Measurements from ENCODE around the gene RNLS.

Gene RNLS

DNA sequence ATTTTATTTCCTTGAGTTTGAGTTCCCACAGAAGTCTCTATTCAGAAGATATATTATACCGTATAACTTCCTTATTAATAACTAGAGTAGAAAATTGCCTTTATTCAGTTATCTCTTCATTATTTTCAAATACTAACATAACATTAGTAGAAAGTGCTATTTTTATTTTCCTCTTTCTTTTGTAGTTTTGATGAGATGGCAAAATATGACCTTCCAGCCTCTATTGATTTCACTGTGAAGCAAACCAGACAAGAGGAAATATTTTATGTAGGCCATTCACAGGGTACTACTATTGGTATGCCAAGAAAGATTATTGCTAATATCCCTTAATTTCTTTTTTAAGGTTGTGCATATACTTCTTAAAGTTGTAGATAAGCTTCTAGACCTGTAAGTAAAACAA is 11.4 kb upstream of the RNLS start:
- H3K4me3 ChIP-seq (ENCODE audit: low read depth, low read length), result no peak overlapping the region
- no peaks in the 10 kb centered on the region for H3K9me3 ChIP-seq (ENCODE audit: severe bottlenecking)
- no peak for DNase-seq
- no peaks in the 10 kb centered on the region for H3K36me3 ChIP-seq
- no peak for TF ChIP-seq CTCF (IDR thresholded peaks at IDR 0.05; ENCODE audit: low read depth, low read length)
- H3K27ac ChIP-seq, result no peak overlapping the region
- H3K27me3 ChIP-seq (ENCODE audit: insufficient read depth, low read depth, severe bottlenecking), result no peaks in the 10 kb centered on the region

DNA sequence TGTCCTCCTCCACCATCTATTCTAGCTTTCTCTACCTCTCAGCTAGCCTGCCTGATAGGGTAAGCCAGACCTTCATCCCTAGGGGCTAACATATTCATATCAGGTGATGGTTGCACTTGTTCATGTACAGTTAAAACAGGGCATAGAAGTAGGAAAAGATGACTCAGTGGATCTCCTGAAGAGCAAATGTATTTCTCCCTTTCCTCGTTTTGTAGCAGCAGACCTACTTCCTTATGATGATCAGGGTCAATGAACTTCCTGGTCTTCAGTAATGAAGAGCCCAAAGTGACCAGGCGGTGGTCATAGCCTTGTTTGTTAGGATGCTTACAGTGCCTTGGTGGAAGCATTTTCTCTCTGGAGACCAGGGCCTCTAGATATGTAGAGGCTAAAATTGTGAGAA is 9.8 kb upstream of the RNLS start:
- Histone ChIP-seq H3K27me3 (ENCODE audit: insufficient read depth, low read depth, severe bottlenecking) (no peaks in the 10 kb centered on the region), H3K36me3 (no peaks in the 10 kb centered on the region), H3K4me3 (ENCODE audit: low read depth, low read length) (no peak overlapping the region), H3K27ac (no peak overlapping the region), H3K9me3 (ENCODE audit: severe bottlenecking) (no peaks in the 10 kb centered on the region)
- DNase-seq, result no peak
- no peak for TF ChIP-seq CTCF (IDR thresholded peaks at IDR 0.05; ENCODE audit: low read depth, low read length)

DNA sequence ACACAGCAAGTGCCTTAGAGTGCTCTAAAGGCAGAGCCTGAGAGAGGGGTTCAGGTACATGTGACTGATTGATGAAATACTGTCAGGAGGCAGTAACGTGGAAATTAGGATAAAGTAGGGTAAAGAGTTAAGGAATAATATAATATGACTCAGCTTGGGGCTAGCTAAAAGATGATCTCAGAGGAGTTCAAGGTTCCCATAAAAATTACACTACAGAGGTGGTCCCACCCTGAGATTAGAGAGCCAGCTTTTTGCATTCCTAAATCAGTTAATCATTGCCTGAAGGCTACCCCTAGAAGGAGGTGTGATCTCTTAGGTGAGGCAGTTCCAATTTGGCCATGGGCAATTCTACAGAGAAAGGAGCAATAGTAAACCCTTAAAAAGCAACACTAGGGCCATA is 9.3 kb upstream of the RNLS start:
- Histone ChIP-seq H3K36me3 (no peaks in the 10 kb centered on the region), H3K27me3 (ENCODE audit: insufficient read depth, low read depth, severe bottlenecking) (no peaks in the 10 kb centered on the region), H3K27ac (no peak overlapping the region), H3K4me3 (ENCODE audit: low read depth, low read length) (no peak overlapping the region), H3K9me3 (ENCODE audit: severe bottlenecking) (no peaks in the 10 kb centered on the region)
- TF ChIP-seq CTCF (IDR thresholded peaks at IDR 0.05; ENCODE audit: low read depth, low read length), result no peak
- DNase-seq, result no peak

DNA sequence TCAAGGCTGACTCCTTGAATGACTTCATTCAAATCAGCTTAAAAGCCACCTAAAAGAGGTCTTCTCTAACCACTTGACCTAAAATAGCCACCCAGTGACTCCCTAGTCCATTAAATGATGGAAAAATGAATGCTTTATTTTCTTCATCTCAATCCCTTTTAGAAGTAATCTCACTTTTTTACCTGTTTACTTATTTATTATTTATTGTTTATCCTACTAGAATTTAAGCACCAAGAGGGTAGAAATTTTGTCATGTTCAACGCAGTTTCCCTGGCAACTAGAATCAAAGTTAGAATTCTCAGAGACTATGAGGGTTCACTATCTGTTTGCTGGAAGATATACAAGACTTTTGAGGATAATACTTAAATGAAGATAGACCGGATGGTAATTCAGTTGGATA is 3.3 kb upstream of the RNLS start, which contains the start of gene LIPJ:
Gene LIPJ, plus strand, starts transcription at position 301 of the 400 bp plus-strand sequence. CDS start 3,926 bp downstream, outside the sequence.
- no peaks in the 10 kb centered on the region for H3K27me3 ChIP-seq (ENCODE audit: insufficient read depth, low read depth, severe bottlenecking)
- H3K4me3 ChIP-seq (ENCODE audit: low read depth, low read length), result no peak within 1 kb of the TSS
- TF ChIP-seq CTCF (IDR thresholded peaks at IDR 0.05; ENCODE audit: low read depth, low read length), result no peak
- H3K36me3 ChIP-seq, result no peaks in the 10 kb centered on the region
- DNase-seq, result no peak
- H3K9me3 ChIP-seq (ENCODE audit: severe bottlenecking), result no peaks in the 10 kb centered on the region
- H3K27ac ChIP-seq, result no peak within 1 kb of the TSS

DNA sequence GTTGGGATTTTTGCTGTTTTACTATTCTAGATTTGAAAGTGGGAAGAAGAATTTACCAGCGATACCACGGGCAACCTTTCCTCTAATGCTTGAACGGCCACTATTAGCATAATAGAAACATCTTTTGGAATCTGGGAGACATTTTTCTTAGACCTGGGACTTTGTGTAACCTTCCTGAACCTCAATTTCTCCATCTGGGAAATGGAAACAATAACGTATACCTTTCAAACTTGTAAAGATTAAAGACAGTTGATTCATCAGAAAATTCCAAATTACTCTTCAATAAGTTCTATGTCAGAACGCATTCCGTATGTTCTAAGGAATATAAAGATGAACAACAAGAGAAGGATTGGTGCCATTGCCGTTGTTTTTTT is 453 bp upstream of the RNLS start:
- H3K36me3 ChIP-seq, result no peaks in the 10 kb centered on the region
- DNase-seq, result no peak
- no peaks in the 10 kb centered on the region for H3K9me3 ChIP-seq (ENCODE audit: severe bottlenecking)
- H3K4me3 ChIP-seq (ENCODE audit: low read depth, low read length), result no peak overlapping the region
- no peaks in the 10 kb centered on the region for H3K27me3 ChIP-seq (ENCODE audit: insufficient read depth, low read depth, severe bottlenecking)
- H3K27ac ChIP-seq, result no peak overlapping the region
- no peak for TF ChIP-seq CTCF (IDR thresholded peaks at IDR 0.05; ENCODE audit: low read depth, low read length)

GRCh38 chr10:88582411-88582805 is 710 bp downstream of the RNLS start:
- no peak for DNase-seq
- no peak overlapping the region for H3K4me3 ChIP-seq (ENCODE audit: low read depth, low read length)

More at GRCh38 chr10:88582411-88582805, 710 bp downstream of the RNLS start:
- TF ChIP-seq CTCF (IDR thresholded peaks at IDR 0.05; ENCODE audit: low read depth, low read length), result no peak
- H3K27me3 ChIP-seq (ENCODE audit: insufficient read depth, low read depth, severe bottlenecking), result no peaks in the 10 kb centered on the region
- no peaks in the 10 kb centered on the region for H3K36me3 ChIP-seq
- no peaks in the 10 kb centered on the region for H3K9me3 ChIP-seq (ENCODE audit: severe bottlenecking)
- H3K27ac ChIP-seq, result no peak overlapping the region

All from WERI-Rb-1 (cell line).